GM12873 (cell line): ENCODE results near the gene MAP3K14.

Experiments
- TF ChIP-seq, protein P1 (sequence below): IDR thresholded peaks from 2 replicates; pipeline ENCODE4 v1.5.1; 2012; ENCODE audit warnings: low read depth, mild to moderate bottlenecking, moderate library complexity, low read length, control low read depth; ENCODE audit not compliant: insufficient read depth; ENCODE audit errors: missing control alignments

MAP3K14 gene

GRCh38 chr17:45287526-45288500 lies 29.0 kb downstream of the MAP3K14 start:
- TF ChIP-seq, protein P1, sequence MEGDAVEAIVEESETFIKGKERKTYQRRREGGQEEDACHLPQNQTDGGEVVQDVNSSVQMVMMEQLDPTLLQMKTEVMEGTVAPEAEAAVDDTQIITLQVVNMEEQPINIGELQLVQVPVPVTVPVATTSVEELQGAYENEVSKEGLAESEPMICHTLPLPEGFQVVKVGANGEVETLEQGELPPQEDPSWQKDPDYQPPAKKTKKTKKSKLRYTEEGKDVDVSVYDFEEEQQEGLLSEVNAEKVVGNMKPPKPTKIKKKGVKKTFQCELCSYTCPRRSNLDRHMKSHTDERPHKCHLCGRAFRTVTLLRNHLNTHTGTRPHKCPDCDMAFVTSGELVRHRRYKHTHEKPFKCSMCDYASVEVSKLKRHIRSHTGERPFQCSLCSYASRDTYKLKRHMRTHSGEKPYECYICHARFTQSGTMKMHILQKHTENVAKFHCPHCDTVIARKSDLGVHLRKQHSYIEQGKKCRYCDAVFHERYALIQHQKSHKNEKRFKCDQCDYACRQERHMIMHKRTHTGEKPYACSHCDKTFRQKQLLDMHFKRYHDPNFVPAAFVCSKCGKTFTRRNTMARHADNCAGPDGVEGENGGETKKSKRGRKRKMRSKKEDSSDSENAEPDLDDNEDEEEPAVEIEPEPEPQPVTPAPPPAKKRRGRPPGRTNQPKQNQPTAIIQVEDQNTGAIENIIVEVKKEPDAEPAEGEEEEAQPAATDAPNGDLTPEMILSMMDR = no peak

DNA sequence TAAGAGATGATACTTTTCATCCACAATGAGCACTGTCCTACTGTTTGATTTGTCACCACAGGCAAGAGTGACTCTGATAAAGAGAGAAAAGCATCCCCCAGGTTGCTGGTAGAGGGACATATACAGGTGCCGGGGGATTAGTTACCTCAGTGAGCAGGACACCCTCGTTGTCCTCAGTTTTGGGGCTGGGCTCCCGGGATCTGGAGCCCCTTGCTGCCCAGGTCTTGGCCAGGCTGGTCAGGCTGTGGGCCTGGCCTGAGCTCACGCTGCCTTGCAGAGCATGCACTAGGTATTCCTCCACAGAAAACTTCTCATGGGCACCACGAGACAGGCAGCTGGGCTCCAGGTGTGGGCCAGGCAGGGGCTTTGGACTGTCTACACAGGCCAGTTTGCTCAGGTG lies 30.5 kb downstream of the MAP3K14 start:
- TF ChIP-seq, protein P1 = no peak

DNA sequence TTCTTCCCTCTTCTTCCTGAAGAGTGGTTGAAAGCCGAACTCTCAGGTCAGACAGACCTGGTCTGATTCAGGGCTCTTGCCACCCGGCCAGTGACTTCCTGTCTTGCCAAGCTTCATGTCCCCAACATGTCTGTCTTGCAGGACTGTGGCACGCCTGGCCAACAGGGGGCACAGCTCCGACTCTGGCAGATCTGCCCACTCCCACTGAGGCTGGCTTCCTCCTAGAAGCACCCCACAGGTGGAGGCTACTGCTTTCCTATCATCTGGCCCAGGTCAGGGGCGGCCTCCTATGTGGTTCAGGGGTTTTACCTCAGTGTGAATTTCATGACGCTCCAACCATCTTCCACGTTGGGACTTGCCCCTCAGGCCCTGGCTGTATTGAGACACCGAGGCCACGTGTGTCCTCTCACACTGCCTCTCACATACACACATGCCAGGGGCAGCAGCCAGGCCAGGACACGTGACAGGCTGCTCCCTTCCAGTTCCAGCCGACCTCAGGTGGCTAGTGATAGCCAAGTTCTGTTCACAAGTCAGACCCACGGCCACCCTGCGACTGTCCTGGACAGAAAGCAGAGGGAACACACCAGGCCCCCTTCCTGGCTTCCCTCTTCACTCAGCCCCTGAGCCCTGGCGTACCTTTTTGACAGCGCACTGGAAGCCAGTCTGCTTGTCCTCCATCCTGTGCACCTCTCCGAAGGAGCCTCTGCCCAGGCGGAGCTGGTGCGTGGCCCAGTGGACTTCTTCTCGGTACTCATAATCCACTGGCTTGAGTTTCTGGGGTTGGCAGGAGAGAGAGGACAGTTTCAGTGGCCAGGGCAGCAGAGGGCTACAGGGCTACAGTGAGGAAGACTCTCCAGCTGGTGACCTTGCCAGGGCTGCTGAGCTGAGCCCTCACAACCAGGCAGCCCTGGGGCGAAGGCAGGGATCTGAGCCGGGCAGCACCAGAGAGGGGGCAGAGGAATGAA lies 32.4 kb downstream of the MAP3K14 start:
- TF ChIP-seq, protein P1 = peak; percentile 48

DNA sequence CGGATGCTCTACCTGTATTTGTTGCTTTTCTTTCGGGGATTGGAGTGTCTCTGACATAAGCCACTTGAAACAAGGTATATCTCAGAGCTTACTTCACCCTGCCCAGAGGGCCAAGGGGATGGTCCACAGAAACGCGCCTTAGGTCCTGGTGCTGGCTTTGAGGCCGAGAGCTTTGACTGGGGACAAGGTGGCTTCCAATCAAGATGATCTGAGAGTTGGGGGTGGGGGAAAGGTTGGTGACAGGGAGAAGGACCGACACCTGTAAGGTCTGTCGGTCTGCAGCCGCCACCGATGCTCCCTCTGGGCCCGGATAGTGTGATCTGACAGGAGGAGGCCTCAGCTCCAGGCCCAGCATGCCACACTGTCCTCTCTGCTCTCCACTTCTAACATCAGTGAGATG lies 33.1 kb downstream of the MAP3K14 start:
- TF ChIP-seq, protein P1 = no peak

DNA sequence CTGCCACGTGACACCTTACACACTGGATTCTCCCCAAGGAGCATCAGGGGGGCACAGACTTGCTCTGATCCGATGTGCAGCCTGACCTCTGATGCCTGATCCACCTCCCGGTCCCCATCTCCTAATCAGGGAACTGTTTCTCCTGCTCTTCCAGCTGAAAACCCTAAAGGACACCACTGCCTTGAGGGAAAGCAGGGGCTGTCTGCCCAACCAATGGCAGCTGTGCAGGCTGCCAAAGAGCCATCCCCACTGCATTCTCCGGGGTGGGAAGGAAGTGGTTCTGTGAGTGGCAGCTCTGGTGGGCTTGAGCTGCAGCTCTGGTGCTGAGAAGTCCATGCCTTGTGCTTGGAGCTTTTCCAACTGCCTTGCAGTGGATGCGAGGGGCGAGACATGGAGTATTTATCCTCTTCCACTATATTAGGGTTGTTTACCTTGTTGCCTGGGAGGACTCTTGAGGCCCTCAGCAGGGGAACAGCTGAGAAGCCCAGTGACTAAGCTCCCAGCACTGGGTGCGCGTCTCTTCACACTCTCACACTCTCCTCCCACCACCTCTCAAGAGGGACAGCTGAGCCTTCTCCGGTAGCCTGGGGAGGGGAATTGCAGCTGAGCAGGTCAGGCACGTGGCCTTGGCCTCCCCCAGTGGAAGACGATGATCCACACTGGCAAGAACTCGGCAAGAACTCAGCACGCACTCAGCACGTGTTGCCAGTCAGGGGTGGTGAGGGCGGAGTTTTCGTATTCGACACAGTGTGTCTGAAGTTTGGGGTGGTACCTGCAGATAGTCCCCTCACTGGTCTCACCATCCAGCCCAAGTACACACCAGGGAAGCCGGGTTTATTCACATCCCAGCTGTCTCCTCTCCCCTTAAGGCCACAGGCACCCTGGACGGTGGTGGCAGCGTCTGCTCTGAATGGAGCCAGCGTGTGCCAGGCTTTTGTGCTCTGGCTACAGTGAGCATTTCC lies 33.9 kb downstream of the MAP3K14 start:
- TF ChIP-seq, protein P1 = no peak

- TF ChIP-seq, protein P1 = no peak
Measured at GRCh38 chr17:45279898-45280297, 36.9 kb downstream of the MAP3K14 start.
